Liver (tissue), 9 donors: Measurements from ENCODE around the gene TUBA4A. TPM values are rescaled to one million over a fixed set of nuclear protein-coding genes. Genes with fewer than 3 reads are reported as not detected.

Experiments used
- DNase-seq: peaks from one replicate; pipeline ENCODE4 v3.0.0-alpha.2; 2017; ENCODE audit warnings: low spot score
- H3K27ac ChIP-seq, 2 donors: one replicate each; pipeline ENCODE4 v1.7.0; 2013; ENCODE audit warnings: inconsistent platforms in 2 of 2, low read length in 2 of 2, control low read depth in 1 of 2, low read depth in 1 of 2, mild to moderate bottlenecking in 1 of 2
- H3K27me3 ChIP-seq, 4 donors: one replicate each; pipeline versions ENCODE4 v1.6.1 to v1.7.0; 2013; ENCODE audit warnings: low read length in 3 of 4, inconsistent platforms in 1 of 4, mild to moderate bottlenecking in 1 of 4, moderate library complexity in 1 of 4; ENCODE audit not compliant: control insufficient read depth in 4 of 4, insufficient read depth in 4 of 4
- H3K36me3 ChIP-seq, 4 donors: one replicate each; pipeline versions ENCODE4 v1.6.1 to v1.7.0; 2013; ENCODE audit warnings: low read length in 3 of 4, mild to moderate bottlenecking in 3 of 4, low read depth in 1 of 4, moderate library complexity in 1 of 4; ENCODE audit not compliant: control insufficient read depth in 4 of 4, insufficient read depth in 3 of 4
- H3K4me1 ChIP-seq, 4 donors: one replicate each; pipeline versions ENCODE4 v1.6.1 to v1.7.0; 2013; ENCODE audit warnings: low read length in 3 of 4, mild to moderate bottlenecking in 3 of 4, moderate library complexity in 1 of 4; ENCODE audit not compliant: control insufficient read depth in 4 of 4, insufficient read depth in 4 of 4
- H3K4me3 ChIP-seq, 3 donors: one replicate each; pipeline versions ENCODE4 v1.6.1 to v1.7.0; 2013; ENCODE audit warnings: low read length in 3 of 3, control low read depth in 1 of 3, low read depth in 1 of 3, mild to moderate bottlenecking in 1 of 3
- H3K9ac ChIP-seq, 2 donors: one replicate each; pipeline ENCODE4 v1.7.0; 2013; ENCODE audit warnings: low read length in 2 of 2, mild to moderate bottlenecking in 2 of 2, moderate library complexity in 2 of 2, control low read depth in 1 of 2, low read depth in 1 of 2
- H3K9me3 ChIP-seq, 4 donors: one replicate each; pipeline versions ENCODE4 v1.6.1 to v1.7.0; 2013; ENCODE audit warnings: low read length in 3 of 4; ENCODE audit not compliant: control insufficient read depth in 4 of 4
- EGR1 ChIP-seq, 2 donors: IDR thresholded peaks; 2 replicates each; pipeline ENCODE4 v1.6.1; 2016 to 2018; ENCODE audit warnings: antibody characterized with exemption in 2 of 2, low read depth in 2 of 2
- FOXA2 ChIP-seq: IDR thresholded peaks from 2 replicates; pipeline ENCODE4 v1.6.1; 2016; ENCODE audit warnings: antibody characterized with exemption
- HNF4A ChIP-seq, 2 donors: conservative IDR thresholded peaks; 2 replicates each; pipeline ENCODE4 v1.6.1; 2016; ENCODE audit warnings: antibody characterized with exemption in 2 of 2, mild to moderate bottlenecking in 2 of 2
- HNF4G ChIP-seq: IDR thresholded peaks from 2 replicates; pipeline ENCODE4 v1.6.1; 2016; ENCODE audit warnings: antibody characterized with exemption
- JUND ChIP-seq, 2 donors: IDR thresholded peaks; 2 replicates each; pipeline ENCODE4 v1.6.1; 2016; ENCODE audit warnings: antibody characterized with exemption in 2 of 2
- REST ChIP-seq: IDR thresholded peaks from 2 replicates; pipeline ENCODE4 v1.6.1; 2016; ENCODE audit warnings: antibody characterized with exemption, mild to moderate bottlenecking
- SP1 ChIP-seq: IDR thresholded peaks from 2 replicates; pipeline ENCODE4 v1.6.1; 2018; ENCODE audit warnings: antibody characterized with exemption, mild to moderate bottlenecking
- WGBS: extraction: QIAGEN DNeasy Blood & Tissue Kit; methylation state at CpG from one replicate; pipeline ENCODE4 v1.1.7; 2013; 5-methylcytosine and 5-hydroxymethylcytosine counted together
- polyA plus RNA-seq, 2 donors: library from polyadenylated mRNA; stranded (reverse) in 1 of 2; unstranded in 1 of 2; fragments of 200-250 nt in 1 of 2; fragments of >200 nt in 1 of 2; fragmentation: Nextera tagmentation in 1 of 2; extraction: Ambion mirVana in 1 of 2; gene quantifications; one replicate each; pipeline versions ENCODE4 v1.2.1 to v1.2.3, GENCODE V29; 2013 to 2015
- total RNA-seq, 2 donors: library from RNA; depleted of rRNA; stranded (reverse); fragments of >200 nt; gene quantifications; one replicate each; pipeline ENCODE4 v1.2.3, GENCODE V29; 2014
- TF ChIP-seq, protein P1 (sequence below): IDR thresholded peaks from 2 replicates; pipeline ENCODE4 v1.6.1; 2016; ENCODE audit warnings: antibody characterized with exemption
- TF ChIP-seq, protein P2 (sequence below): IDR thresholded peaks from 2 replicates; pipeline ENCODE4 v1.6.1; 2016; ENCODE audit warnings: antibody characterized with exemption
- TF ChIP-seq, protein P3 (sequence below): fragments of 150-350 bp; IDR thresholded peaks from 2 replicates; pipeline ENCODE4 v1.5.1; 2017; ENCODE audit warnings: improper control_type of control experiment, low read depth, low read length; ENCODE audit not compliant: missing input control
- donor health status: healthy.
- donor health status: healthy.
- donor health status: healthy.
- donor health status: healthy.
- donor health status: healthy.

The TUBA4A gene
- total and polyA plus RNA-seq, 4 donors = 16.2 to 63.1 (median 31.6) TPM

DNA sequence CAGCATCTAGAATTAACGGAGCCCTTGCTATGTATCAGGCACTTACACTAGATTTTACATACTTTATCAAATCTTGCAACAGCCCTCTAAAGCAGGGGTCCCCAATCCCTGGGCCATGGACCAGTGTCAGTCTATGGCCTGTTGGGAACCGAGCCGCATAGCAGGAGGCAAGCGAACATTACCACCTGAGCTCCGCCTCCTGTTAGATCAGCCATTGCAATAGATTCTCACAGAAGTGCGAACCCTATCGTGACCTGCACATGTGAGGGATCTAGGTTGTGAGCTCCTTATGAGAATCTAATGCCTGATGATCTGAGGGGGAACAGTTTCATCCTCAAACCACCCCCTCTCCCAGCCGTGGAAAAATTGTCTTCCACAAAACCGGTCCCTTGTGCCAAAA, 38.9 kb upstream of the TUBA4A start:
- no peaks in the 10 kb centered on the region for H3K9me3 ChIP-seq
- peaks cover 0 to 4% (median 3%) of the 10 kb centered on the region in 4 donors for H3K4me1 ChIP-seq
- TF ChIP-seq, protein P1, sequence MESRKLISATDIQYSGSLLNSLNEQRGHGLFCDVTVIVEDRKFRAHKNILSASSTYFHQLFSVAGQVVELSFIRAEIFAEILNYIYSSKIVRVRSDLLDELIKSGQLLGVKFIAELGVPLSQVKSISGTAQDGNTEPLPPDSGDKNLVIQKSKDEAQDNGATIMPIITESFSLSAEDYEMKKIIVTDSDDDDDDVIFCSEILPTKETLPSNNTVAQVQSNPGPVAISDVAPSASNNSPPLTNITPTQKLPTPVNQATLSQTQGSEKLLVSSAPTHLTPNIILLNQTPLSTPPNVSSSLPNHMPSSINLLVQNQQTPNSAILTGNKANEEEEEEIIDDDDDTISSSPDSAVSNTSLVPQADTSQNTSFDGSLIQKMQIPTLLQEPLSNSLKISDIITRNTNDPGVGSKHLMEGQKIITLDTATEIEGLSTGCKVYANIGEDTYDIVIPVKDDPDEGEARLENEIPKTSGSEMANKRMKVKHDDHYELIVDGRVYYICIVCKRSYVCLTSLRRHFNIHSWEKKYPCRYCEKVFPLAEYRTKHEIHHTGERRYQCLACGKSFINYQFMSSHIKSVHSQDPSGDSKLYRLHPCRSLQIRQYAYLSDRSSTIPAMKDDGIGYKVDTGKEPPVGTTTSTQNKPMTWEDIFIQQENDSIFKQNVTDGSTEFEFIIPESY = no peak
- TF ChIP-seq HNF4A (conservative IDR thresholded peaks at IDR 0.05) = no peak
- H3K4me3 ChIP-seq = no peak overlapping the region
- DNase-seq = no peak
- H3K9ac ChIP-seq = no peak overlapping the region
- H3K36me3 ChIP-seq = no peaks in the 10 kb centered on the region
- H3K27ac ChIP-seq = no peak overlapping the region
- 92% methylated on average over 9 of the region's 9 CpGs for WGBS
- no peaks in the 10 kb centered on the region for H3K27me3 ChIP-seq

- DNase-seq = no peak
- Histone ChIP-seq H3K9ac (no peak overlapping the region), H3K36me3 (no peaks in the 10 kb centered on the region), H3K4me1 (peaks cover 0 to 4% (median 3%) of the 10 kb centered on the region in 4 donors), H3K27me3 (no peaks in the 10 kb centered on the region), H3K4me3 (no peak overlapping the region), H3K27ac (no peak overlapping the region), H3K9me3 (no peaks in the 10 kb centered on the region)
- WGBS = 79% methylated on average over 4 of the region's 4 CpGs
- TF ChIP-seq REST (no peak), EGR1 (IDR thresholded peaks at IDR 0.05; ENCODE audit: low read depth in 2 of 2) (no peak), SP1 (no peak), JUND (IDR thresholded peaks at IDR 0.05) (no peak), FOXA2 (no peak), HNF4G (no peak)
- TF ChIP-seq, protein P2, sequence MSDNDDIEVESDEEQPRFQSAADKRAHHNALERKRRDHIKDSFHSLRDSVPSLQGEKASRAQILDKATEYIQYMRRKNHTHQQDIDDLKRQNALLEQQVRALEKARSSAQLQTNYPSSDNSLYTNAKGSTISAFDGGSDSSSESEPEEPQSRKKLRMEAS = no peak
- TF ChIP-seq, protein P3, sequence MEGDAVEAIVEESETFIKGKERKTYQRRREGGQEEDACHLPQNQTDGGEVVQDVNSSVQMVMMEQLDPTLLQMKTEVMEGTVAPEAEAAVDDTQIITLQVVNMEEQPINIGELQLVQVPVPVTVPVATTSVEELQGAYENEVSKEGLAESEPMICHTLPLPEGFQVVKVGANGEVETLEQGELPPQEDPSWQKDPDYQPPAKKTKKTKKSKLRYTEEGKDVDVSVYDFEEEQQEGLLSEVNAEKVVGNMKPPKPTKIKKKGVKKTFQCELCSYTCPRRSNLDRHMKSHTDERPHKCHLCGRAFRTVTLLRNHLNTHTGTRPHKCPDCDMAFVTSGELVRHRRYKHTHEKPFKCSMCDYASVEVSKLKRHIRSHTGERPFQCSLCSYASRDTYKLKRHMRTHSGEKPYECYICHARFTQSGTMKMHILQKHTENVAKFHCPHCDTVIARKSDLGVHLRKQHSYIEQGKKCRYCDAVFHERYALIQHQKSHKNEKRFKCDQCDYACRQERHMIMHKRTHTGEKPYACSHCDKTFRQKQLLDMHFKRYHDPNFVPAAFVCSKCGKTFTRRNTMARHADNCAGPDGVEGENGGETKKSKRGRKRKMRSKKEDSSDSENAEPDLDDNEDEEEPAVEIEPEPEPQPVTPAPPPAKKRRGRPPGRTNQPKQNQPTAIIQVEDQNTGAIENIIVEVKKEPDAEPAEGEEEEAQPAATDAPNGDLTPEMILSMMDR = no peak
Measured at GRCh38 chr2:219291910-219292490, 38.3 kb upstream of the TUBA4A start.
